Measurements from ENCODE around the gene IQGAP3.

Gene IQGAP3

GRCh38 chr1:156478250-156478627, 94.1 kb downstream of the IQGAP3 start:
- Mint-ChIP-seq H3K4me3 (no peak overlapping the region), H3K27ac (no peak overlapping the region), H3K4me1 (ENCODE audit: low read depth) (peaks cover 35% of the 10 kb centered on the region), H3K36me3 (ENCODE audit: low read depth) (peaks cover 65% of the 10 kb centered on the region), H3K27me3 (ENCODE audit: low read depth) (no peaks in the 10 kb centered on the region), H3K9me3 (no peaks in the 10 kb centered on the region)

- peaks cover 32% of the 10 kb centered on the region for H3K4me1 Mint-ChIP-seq (ENCODE audit: low read depth)
- H3K4me3 Mint-ChIP-seq: no peak overlapping the region
- H3K36me3 Mint-ChIP-seq (ENCODE audit: low read depth): peaks cover 67% of the 10 kb centered on the region
- H3K27ac Mint-ChIP-seq: no peak overlapping the region
- no peaks in the 10 kb centered on the region for H3K27me3 Mint-ChIP-seq (ENCODE audit: low read depth)
- no peaks in the 10 kb centered on the region for H3K9me3 Mint-ChIP-seq
These were observed 94.7 kb downstream of the IQGAP3 start for GRCh38 chr1:156477526-156478249.

- Mint-ChIP-seq H3K4me3 (no peak overlapping the region), H3K36me3 (ENCODE audit: low read depth) (peaks cover 65% of the 10 kb centered on the region), H3K4me1 (ENCODE audit: low read depth) (peaks cover 24% of the 10 kb centered on the region), H3K9me3 (no peaks in the 10 kb centered on the region), H3K27ac (no peak overlapping the region), H3K27me3 (ENCODE audit: low read depth) (no peaks in the 10 kb centered on the region)
These were observed 95.7 kb downstream of the IQGAP3 start for GRCh38 chr1:156476501-156477298.

- H3K36me3 Mint-ChIP-seq (ENCODE audit: low read depth): peaks cover 59% of the 10 kb centered on the region
- peaks cover 16% of the 10 kb centered on the region for H3K4me1 Mint-ChIP-seq (ENCODE audit: low read depth)
- no peak overlapping the region for H3K27ac Mint-ChIP-seq
- H3K4me3 Mint-ChIP-seq: no peak overlapping the region
- no peaks in the 10 kb centered on the region for H3K27me3 Mint-ChIP-seq (ENCODE audit: low read depth)
- H3K9me3 Mint-ChIP-seq: no peaks in the 10 kb centered on the region
These were observed 96.5 kb downstream of the IQGAP3 start for GRCh38 chr1:156475568-156476500.
